Activated CD4-positive, alpha-beta T cell treated with anti-CD3 and anti-CD28 coated beads, Interleukin-10, Interleukin-2, amounts not matched to agents 100 ng/mL and 50 ng/mL, durations not matched to agents 16 hours and 8 hours (primary cell): ENCODE data around the gene CLASP1.
"Not testable (repeated sequence)": the region's sequence is repeated elsewhere in the genome, so short reads cannot be mapped to it uniquely, and the experiment has no call there.

Experiments
- DNase-seq: peaks from one replicate; pipeline ENCODE4 v3.0.0-alpha.2; 2020

Gene CLASP1

GRCh38 chr2:121492409-121492808, 156.9 kb downstream of the CLASP1 start:
- DNase-seq, result no peak

DNA sequence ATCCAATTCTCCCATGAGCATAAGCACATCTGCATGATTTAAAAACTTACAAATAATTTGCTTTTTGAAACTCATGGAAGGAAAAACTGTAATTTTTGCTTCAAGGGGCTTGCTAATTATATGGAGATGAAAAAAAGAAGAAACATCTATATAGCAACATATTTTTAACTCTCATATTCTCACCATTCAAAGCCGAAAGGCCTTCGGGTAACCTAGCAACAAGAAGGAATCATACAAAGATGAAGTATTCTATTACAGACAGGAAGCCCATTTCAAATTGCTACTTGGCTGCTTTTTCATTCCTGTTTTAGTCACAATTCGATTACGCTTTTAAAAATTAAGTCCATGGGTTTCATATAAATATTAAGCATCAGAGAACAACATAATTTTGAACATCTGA, 157.7 kb downstream of the CLASP1 start:
- DNase-seq, result no peak

GRCh38 chr2:121490584-121491133, 158.6 kb downstream of the CLASP1 start:
- DNase-seq, result no peak

DNA sequence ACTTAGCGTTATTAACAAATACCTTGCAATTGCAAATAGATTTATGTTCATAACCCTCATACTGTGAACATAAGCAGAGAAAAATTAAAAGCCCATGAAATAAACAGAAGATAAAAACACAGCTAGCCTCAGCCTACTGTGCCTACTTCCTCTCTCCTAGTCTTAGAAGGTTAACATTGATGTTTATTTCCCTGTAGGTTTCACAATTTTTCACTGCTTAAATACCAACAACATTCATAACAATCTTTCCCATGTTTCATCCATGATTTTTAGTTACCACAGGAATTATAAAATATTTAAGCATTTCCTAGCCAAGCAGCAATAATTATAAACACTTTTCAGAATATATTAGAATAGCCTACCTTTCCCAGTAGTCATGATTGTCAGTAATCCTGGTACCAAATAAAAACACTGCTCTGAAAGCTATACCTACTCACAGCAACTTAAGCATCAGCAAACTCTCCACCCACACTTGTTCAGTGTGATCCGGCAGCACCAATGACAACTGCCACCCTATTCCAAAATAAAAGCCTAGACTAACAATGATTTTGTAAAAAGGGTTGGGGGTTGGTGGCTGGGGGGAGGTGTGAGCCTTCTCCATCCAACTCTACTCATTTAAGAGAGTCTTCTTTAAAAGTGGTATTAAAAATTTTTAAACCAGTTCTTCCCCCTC, 159.2 kb downstream of the CLASP1 start:
- DNase-seq, result no peak

DNA sequence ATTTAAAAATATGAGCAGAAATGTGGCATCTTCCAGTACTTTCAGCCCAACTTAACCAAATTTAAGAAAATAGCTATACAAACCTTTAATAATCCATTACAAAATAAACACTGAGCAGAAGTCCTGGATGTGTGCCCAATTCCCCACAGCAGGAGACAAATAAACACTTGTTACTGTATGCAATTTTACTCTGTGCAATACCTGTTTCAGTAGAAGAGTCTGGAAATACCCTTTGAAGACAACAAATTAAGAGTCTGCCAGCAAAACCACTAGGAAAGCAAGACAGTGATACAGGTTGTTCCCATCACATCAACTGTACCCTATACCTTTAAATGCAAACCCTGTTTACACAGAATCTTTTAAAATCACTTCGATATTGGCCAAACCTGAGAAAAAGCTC, 160.0 kb downstream of the CLASP1 start:
- DNase-seq, result no peak

DNA sequence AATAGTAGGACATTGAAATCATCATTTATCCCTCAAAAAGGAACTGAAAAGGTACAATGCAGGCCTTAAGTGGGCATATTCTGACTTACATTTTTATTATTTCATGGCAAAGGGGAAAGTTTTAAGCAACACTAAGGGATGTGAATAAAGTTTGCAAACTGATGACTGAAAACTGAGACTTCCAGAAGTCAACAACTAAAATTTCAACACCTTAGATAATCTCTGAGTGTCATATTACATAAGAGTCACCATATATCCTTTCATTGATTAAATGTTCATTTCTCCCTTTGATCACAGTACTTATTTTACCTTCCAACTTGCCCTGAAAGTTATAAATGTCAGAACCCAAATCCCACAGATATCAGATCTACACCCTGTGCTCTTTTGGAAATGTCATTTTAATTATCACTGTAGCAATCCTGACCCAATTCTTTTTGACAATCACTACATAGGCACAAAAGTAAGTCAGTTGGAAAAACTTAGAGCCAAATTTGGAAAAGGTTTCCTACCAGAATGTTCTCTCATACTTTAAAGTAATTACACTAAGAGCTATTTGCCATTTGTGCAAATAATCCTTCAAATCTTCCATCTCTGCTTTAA, 163.0 kb downstream of the CLASP1 start:
- DNase-seq, result no peak

DNA sequence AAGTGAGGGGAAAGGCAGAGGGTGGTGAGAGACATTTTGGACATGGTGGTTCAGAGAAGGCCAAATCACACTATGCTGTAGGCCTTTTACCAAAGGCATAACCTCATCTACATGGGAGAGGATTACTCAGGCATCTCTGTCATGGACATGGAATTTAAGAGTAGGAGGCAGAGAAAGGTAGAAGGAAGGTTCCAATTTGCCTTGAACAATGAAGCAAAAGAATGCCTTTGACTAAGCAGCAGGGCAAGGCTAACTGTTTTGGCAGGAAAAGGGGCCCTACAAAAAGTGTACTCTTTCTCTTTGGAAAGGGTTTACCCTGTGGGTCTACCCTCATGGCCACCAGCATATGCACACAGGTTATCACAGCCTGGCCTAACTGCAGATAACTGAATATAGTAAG, 164.2 kb downstream of the CLASP1 start:
- no peak for DNase-seq

GRCh38 chr2:121483846-121484245, 165.4 kb downstream of the CLASP1 start:
- no peak for DNase-seq

DNA sequence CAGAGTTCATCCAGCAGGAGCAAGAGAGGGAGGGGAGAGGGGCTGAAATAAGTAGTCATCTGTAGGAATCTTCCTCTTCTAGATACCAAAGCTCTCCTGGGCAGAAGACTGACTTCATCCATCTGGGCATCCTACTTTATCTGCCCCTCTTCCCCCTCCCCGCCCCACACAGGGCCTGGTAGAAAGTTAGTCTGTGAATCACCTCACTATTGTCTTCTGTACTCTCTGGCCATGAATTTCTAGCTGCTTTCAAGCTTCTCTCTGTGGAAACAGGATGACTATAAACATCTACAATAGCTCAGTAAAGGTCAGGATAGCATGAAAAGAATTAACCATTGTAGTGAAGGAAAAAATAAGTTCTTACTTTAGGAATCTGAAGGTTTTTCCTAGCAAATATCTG, 166.2 kb downstream of the CLASP1 start:
- DNase-seq, result no peak

DNA sequence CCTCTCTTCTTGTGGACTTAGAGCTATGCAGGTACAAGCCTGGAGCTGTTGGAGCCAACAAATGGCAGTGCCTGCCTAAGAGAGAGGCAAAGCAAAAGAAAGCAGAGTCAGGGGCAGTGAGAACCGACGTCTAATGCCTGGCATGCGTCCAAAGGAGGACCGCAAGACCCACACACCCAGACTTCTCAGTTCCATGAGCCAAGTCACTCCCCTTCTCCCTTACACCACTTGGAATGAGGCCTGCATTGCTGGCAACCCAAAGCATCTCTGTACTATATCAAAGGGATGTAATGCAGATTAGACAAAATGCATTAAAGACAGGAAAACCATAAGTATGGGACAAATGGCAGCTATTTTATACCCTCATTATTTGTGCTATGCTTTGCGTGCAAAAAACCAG, 168.4 kb downstream of the CLASP1 start:
- no peak for DNase-seq

DNA sequence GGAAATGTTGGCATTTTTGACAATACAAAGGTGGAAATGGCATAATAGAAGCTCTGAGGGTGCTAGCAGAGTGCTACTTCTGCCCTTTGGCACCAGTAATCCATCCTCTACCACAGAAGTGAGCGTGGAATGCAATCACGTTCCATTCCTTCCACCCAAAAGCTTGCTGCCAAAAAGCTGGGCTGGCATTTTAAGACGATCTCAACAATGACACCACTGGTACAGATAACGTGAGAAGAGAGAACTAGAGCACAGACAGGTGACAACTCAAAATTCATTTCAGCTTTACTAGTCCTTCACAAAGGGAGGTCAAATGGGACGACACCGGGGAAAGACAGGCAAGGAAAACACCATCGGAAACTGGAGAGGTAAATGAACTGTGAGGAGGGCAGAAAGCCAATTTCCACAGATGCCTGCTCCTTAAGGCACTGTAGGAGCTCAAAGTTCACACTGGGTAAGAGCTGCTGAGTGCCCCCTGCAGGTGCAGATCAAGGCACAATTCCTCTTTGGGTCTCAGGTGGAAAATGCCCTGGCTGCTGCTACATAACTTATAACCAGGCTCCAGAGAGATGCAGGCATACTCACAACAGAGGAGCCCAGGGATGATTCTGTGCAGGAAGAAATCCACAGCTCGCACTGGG, 169.3 kb downstream of the CLASP1 start:
- no peak for DNase-seq

DNA sequence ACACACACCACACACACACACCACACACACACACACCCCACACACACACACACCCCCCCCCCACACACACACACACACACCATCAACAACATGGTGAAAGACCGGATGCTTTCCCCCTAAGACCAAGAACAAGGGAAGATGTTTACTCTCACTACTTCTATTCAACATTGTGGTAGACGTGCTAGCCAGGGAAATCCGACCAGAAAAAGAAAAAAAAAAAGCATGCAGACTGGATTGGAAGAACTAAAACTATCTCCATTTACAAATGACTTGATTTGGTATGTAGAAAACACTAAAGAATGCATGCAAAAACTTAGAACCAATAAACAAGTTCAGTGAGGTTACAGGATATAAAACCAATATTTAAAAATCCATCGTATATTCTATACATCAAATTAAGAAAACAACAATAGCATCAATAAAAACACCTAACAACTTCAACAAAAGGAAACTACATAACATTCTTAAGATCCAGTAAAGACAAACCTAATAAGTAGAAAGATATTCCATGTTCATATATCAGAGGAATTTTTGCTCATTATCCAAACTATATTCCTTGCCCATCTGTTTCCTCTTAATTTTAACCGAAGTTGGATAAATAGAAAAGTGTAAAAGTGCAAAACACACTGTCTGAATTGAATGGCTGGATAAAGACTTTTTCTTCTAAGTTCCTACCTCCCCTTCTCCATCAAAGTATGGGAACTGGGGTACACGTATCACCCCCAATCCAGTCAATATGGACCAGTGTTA, 170.1 kb downstream of the CLASP1 start:
- no peak for DNase-seq

- DNase-seq, result not testable (repeated sequence)
Observed at GRCh38 chr2:121478358-121478995, 170.8 kb downstream of the CLASP1 start.

- no peak for DNase-seq
Observed at GRCh38 chr2:121476684-121477083, 172.6 kb downstream of the CLASP1 start.

- no peak for DNase-seq
Observed at GRCh38 chr2:121475811-121476571, 173.3 kb downstream of the CLASP1 start.

GRCh38 chr2:121473512-121473911, 175.8 kb downstream of the CLASP1 start:
- DNase-seq, result no peak

DNA sequence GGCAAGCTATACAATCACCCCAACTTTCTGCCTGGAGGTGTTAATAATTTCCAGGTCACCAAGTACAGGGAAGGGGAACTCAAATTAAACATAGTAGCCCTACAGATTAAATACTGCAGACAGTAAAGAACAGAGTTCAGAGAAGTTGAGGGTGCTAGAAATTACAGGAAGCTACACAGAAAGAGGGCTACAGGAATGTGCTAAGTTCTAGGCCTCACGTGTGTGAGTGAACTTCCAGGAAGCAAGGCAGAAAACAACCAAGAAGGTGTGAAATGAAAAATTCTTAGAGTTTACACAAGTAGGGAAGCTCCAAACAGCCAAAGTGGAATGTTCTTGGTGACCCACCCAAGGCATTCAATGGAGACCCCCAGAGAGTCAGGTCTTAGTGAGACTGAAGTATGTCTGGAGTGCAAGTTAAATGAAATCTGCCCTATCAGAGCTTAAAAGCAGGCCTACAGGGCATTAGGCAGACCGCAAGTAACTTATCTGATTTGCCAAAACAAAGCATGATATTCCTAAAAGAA, 176.7 kb downstream of the CLASP1 start:
- peak; percentile 7 for DNase-seq

DNA sequence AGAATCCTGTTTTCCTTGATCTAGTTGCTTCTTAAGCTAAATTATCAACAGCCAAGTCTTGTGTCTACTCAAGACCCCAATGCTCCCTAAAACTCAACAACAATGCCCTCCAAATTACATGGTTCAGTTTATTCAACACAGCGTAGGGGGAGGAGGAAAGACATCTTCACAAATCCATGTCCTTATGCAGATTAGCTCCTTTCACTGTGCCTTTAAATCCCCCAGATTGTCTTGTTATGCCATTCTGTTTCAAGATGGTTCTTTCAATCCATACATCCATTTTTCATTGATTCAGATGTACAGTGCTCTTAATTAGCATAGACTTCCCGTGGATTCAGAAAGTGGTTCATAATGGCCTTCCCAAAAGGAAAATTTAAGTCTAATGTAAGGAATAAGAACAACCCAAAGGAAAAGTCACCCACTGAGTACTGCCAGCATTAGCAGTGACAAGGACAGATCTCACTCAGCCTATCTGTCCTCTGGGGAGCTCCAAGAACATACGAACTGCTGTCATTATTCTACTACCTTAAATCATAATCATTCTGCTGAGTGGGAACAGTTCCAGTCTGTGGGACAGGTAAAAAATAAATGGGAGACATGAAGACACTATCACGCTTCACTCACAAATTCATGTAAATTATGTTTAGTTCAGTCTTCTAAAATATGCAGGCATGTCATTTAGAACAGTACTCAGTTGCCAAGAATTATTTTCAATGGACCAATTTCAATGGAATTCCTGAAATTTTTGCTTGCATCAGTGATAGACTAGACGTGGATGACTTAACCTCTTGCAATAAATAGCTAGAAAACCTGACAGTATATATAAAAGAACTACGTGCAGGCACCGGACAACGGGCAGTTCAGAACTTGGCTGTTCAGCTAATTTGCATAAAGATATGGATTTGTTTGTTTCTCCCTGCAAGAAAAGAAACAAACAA, 177.5 kb downstream of the CLASP1 start:
- DNase-seq, result no peak

- DNase-seq, result no peak
Observed at GRCh38 chr2:121470917-121471316, 178.3 kb downstream of the CLASP1 start.

GRCh38 chr2:121469356-121469755, 179.9 kb downstream of the CLASP1 start:
- no peak for DNase-seq

DNA sequence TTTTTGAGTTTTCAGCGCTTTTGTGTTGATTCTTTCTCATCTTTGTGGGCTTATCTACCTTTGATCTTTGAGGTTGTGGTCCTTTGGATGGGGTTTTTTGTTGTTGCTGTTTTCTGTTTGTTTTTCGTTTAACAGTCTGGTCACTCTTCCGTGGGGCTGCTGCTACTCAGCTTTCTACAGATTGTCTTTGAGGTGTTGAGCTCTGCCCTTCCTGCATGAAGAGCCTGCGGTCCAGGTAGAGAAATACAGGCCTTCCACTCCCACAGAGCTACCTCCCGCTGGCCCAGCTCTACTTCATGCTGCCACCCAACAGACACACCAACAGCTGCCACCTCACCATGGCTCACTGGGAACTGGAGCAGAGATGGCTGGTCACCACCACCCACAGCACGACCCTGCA, 180.3 kb downstream of the CLASP1 start:
- no peak for DNase-seq
